Occipital lobe (tissue), 2 donors: ENCODE results near the gene ROPN1B. TPM values are rescaled to one million over a fixed set of nuclear protein-coding genes. Genes with fewer than 3 reads are reported as not detected.

Experiments
- DNase-seq: peaks from one replicate; lab custom pipeline; 2025; lab: John Stamatoyannopoulos, UW
- total RNA-seq: library from RNA; depleted of rRNA; stranded (reverse); fragments of >200 nt; gene quantifications from one replicate; pipeline ENCODE4 v1.2.3, GENCODE V29; 2014

ROPN1B gene
- total RNA-seq, 1 donor from 2014 or later: 0.31 TPM

DNA sequence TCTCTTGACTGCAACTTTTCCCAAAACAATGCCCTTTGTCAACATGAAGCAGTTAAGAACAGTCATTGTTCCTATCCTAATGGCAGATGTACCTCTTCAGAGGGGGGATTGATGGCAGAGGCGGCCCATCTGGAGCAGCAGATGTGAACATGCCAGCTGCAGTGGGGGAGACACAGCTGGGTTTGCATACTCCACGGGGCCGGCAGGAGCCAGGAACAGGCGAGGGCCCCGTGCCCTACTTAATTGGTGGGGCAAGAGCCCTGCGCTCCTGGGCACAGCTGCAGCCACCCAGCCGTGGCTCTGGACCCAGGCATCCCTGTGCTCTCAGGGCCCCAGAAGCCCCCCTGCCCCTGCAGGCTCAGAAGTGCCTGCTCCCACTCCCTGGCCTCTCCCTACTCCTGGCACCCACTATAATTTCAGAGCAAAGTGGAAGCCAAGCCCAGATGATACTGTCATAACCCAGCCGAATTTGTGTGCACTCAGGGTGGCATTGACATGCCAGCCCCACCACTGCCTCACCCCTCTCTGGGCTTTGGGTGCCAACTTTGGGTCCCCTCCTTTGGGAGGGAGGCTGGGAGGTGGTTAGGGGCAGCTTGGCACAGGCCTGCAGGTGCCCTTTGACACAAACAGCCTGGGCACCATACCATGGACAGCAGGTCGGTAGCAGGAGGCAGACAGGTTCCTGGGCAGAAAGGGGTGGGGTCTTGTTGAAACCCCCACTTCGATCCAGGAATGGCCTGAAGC is 34.6 kb downstream of the ROPN1B start:
- no peak for DNase-seq

- DNase-seq: no peak
These were observed 35.2 kb downstream of the ROPN1B start for GRCh38 chr3:126004217-126004616.

DNA sequence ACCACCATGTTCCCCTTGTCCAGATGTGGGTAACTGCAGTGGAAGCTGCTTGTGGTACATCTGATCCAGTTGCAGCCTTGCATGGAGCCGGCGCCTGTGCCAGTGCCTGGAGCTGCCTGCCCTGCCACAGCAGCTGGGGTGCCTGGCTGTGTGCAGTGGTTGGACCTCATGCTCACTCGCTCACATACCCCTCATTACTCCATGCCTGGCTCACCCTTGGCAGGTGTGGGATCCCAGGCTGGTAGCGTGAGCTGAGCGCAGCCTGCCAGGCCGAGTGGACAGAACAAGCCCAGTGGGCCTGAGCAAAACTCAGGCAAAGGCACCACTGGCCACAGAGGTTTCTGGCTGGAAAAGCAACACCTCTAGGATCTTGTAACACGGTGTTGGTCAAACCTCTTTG is 35.7 kb downstream of the ROPN1B start:
- no peak for DNase-seq

- DNase-seq: no peak
These were observed 37.0 kb downstream of the ROPN1B start for GRCh38 chr3:126005951-126006350.

- DNase-seq: no peak
These were observed 39.2 kb downstream of the ROPN1B start for GRCh38 chr3:126008219-126008618.

DNA sequence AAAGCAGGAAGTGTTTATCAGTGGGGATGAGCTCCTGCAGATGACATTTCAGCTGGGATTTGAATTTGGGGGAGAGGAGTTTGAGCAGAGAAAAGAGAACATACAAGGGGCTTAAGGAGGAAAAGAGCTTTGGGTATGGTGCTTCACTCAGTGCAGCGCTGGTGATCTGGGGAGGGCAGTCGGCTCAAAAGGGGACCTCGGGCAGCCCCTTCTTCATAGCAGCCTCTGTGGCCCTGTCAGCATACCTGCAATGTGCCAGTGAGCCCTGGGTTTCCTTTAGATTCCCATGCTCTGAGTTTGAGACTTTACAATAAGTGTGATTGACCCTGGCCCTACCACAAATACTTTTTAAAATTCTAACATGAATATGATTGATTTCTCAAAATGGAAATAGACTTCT is 40.2 kb downstream of the ROPN1B start:
- DNase-seq: no peak

DNA sequence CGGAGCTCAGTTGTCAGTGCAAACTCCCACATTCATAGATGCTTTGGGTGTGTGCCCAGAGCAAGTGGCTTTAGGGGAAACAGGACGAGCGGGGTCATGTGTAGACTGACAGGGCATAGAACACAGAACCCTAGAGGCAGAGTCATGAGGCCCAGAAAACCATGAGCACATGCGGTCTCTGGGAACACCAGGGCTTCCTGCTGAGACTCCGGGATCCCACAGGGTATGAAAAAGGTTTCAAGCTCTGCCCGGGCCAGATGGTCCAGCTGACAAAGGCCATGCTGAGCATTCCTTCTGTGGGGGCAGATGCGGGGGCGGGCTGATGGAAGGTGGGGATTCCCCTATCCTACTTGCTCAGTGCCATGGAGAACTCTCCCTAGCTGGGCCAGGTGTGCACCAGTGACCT is 44.8 kb downstream of the ROPN1B start:
- DNase-seq: no peak

DNA sequence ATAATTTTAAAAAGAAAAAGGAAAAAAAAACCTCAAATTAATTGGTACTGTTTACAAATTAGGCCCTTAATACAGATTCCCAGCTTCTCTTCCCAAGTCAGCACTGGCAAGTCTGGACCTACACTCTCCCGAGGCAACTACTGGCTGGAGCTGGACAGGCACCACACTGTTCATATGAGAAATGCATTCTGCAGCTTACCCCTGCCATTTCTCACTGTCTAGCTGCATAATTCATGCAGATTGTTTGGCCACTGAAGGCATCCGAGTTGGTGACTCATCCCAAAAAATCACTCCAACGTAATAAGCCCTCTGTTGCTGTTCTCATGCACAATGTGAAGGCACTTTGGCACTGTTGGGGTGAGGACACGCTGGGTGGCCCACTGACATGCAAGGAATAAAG is 45.3 kb downstream of the ROPN1B start:
- DNase-seq: peak; percentile 16

- DNase-seq: no peak
These were observed 46.1 kb downstream of the ROPN1B start for GRCh38 chr3:126015075-126015474.

DNA sequence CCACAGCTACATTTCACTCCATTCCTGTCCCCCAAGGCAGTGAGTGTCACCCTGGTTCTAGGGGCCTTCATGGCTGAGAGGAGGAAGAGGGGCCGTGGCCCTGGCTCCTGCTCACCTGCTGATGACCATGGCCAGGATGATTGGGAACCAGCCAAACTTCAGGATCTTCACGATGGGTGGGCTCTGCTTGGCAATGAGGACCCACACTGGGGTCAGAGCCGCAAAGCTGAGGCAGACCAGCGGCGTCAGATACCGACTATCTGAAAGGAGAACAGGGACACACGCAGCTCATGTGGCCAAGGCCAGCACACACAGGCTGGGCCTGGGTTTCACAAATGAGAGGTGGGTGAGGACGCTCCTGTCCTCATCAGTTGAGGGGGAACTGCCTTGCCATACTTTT is 47.6 kb downstream of the ROPN1B start:
- DNase-seq: no peak

DNA sequence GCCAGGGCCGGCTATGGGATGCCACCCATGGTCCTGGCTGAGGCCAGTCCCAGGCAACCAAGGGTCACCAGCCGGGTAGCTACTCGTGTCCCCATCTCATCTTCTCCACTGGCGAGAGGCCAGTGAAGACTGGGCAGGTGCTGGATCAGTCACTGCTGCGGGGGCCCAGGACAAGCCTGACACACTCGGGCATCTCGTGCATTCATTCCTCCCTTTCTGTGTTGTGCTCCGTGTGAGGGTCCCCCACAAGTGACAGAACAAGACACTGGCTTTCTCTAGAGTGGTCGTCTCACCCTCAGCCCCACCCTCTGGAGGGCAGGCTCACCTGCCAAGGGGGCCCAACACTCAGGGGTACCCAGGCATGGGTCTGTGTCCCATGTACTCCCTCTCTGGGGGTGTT is 48.4 kb downstream of the ROPN1B start:
- DNase-seq: no peak

- DNase-seq: no peak
These were observed 49.6 kb downstream of the ROPN1B start for GRCh38 chr3:126018545-126018944.

- no peak for DNase-seq
These were observed 50.0 kb downstream of the ROPN1B start for GRCh38 chr3:126018995-126019394.

GRCh38 chr3:126019683-126020082 is 50.7 kb downstream of the ROPN1B start:
- no peak for DNase-seq

DNA sequence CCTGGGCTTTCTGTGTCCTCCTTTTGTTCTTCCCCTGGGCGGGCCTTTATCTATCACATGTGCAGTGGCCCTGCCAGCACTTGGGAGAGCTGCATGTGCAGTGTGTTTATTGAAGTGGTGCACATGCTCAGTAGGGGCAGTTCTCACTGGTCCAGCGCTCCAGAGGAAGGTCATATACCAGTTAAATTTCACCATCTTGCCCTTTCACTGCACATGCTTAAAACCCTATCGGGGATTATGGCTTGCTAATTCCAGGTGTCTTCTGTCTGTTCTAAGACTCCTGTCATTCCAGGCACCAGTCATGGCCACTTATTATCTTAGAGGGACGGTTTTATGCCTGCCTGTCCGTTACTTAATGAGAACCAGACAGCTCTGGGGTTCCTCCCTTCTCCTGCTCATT is 52.2 kb downstream of the ROPN1B start:
- DNase-seq: no peak

DNA sequence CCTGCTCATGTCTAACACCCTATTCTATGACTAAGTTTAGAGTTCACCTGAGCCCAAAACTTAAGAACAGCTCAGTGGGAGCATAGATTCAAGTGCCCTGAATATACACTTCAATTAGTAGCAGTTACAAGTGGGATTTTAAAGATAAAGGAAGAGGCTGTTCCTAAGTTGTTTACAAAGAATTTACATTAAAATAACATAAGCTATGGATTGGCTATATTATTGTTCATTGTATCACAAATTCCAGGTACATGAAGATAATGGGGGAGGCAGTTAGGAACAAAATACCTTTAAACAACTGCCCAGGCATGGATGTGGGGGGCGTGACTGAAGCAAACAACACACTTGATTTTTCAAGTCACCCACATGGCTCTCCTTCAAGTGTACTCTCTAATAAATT is 52.7 kb downstream of the ROPN1B start:
- DNase-seq: no peak

DNA sequence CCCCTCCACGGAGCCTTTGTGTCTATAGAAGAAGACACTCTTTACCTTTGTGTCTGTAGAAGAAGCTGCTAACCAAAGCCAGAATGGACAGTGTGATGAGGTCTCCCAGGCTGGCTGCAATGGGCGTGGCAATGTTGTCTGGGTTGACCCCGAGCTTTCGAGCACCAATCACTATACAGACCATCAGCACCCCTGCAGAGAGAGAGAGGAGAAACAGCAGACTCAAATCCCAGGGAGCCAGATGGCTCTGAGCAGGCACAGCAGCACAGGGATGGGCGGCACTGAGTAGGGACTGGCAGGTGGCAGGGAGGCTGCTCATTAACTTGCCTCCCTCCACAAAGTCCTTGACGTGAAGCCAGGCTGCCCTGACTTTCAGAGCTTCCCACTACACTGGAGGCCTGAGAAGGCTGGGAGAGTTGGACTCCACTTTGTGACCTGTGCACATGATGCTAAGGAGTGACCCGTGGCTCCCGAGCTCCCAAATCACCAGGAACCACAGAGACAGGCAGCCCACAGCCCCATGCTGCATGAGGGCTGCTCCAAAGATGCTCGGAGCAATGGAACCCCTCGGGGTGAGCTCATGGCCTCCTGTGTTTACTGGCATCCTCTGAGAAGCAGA is 53.9 kb downstream of the ROPN1B start:
- no peak for DNase-seq

- DNase-seq: no peak
These were observed 54.4 kb downstream of the ROPN1B start for GRCh38 chr3:126023390-126023789.

DNA sequence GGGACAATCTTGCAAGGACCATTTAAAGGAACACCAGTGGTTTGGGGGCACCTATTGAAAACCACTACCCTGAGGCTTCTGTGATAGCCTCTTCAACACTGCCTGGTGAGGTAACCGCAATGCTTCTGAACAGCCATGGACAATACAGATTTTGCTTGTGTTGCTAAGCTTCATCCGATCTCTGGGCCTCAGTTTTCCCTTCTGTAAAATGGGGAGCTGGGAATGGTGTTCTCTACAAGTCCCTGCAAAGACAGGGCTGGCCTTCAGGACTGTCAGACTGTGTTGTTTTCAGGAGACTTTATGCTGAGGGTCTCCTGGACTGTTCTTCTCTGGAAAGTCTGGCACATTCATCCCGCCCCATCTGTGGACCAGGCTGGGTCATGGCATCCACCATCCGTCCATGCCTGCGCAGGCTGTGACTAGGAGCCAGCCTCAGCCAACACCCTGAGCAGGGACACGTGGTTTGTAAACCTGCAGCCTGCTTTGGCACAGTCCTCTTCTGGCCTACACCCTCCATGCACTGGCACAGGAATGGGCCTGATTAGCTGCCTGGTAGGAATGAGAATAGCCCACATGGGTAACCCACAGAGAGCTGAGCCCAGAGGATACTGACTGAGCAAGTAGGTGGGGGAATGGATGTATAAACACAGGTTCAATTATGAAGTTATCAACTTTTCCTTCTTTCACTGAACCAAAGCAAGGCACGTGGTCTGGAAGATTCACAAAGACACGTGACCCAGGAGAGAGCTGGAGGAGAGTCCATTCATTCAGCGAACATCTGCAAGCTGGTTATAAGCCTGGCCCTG is 55.3 kb downstream of the ROPN1B start:
- DNase-seq: no peak

GRCh38 chr3:126025116-126025729 is 56.2 kb downstream of the ROPN1B start:
- DNase-seq: no peak

GRCh38 chr3:126025862-126026261 is 56.9 kb downstream of the ROPN1B start:
- DNase-seq: no peak

DNA sequence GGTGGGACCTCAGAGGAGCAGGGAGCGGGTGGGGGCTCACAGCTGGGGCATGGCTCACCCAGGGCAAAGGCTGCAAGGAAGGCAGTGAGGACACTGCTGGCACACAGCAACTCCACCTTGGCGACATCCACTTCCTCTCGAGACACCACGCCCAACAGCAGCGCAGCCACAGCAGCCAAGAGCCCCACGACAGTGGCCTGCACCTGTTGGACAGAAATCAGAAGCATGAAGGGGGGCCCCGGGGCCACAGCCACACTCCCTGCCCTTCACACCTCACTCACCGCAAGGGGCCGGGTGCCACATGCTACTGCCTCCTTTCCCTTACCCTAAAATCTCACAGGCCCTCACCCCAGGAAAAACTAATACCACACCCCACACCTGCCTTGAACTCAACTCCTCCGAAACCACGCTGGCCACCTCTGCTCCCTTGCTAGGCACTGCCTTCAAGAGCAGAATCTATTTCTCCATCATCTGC is 57.3 kb downstream of the ROPN1B start:
- no peak for DNase-seq
